ENCODE data around the gene DERL3. TPM values are rescaled to one million over a fixed set of nuclear protein-coding genes. Genes with fewer than 3 reads are reported as not detected.

The DERL3 gene
- polyA plus RNA-seq, 1 donor (not counting 4 experiments of a cell fraction or from before 2014, with no cell fraction given): 0.05 TPM

DNA sequence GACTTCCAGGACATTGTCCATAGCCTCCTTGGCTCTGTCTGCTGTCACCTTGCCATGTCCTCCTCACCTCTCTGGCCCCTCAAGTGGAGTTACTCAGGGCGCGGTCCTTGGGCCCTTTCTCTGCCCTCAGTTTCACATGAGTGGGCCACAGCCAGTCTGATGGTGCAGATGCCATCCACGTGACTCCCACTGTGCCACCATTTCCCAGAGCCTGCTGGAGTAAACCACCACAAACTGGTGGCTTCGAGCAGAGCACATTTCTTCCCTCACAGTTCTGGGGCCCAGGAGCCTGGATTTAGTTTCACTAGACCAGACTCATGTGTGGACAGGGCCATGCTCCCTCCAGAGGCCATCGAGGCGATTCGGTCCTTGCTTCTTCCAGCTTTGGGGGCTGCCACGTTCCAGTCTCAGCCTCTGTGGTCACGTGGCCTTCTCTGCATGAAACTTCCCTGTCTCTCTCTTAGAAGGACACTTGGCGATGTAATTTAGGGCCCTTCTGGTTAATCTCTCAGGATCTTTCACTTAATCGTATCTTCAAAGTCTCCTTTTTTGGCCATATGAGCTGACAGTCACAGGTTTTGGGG lies 37.5 kb downstream of the DERL3 start:
- dilution Hi-C loops (cut with MboI; ENCODE audit: extremely low pct_ligation_motif_present, low sequenced_read_pairs): no loop called here
- Histone ChIP-seq H3K9me3 (ENCODE audit: control insufficient read depth, low read depth, low read length) (no peaks in the 10 kb centered on the region), H2AFZ (ENCODE audit: control insufficient read depth, low read length) (no peak overlapping the region)

DNA sequence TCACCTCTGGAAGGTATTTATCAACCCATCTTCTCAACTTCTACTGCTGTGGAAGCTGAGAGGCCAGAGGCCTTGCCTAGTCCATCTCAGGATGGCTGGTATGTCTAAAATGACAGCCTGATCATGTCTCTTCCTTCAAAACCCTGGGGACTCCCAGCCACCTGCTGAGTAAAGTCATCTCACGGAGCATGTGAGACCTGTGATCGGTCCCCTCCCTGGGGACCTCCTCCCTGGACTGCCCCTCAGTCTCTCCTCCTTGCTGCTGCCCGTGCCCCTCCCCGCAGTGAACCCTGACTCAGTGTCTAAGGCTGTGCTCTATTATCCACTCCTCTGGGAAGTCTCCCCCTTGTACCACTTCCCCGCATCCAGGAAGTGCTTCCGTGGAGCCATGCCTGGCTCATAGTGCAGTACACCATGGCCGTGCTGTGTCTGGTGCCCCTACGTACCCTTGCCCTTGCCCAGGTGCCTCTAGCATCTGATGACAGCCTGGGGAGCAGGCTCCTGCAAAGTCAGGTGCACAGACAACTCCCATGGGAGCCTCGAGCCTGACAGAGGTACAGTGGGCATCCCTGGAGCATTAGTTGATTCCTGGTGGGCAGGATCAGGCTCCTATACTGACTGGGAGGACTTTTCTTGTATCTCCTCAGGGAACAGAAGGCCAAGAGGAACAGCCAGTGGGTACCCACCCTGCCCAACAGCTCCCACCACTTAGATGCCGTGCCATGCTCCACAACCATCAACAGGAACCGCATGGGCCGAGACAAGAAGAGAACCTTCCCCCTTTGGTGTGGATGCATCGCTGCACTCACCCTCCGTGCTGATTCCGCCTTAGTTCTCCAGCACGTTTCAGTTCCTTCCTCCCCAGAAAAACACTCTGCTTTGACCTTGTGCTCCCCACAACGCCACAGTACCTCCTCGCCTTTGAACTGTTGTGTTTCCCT lies 38.2 kb downstream of the DERL3 start:
- Histone ChIP-seq H4K20me1 (ENCODE audit: control insufficient read depth, extremely low read depth, insufficient read depth, low read length) (no peaks in the 10 kb centered on the region), H3K4me3 (ENCODE audit: control insufficient read depth in 2 of 3, extremely low read depth in 1 of 3, insufficient read depth in 2 of 3, low read depth in 1 of 3, low read length in 3 of 3) (no peak overlapping the region), H3K4me2 (ENCODE audit: control insufficient read depth, extremely low read depth, insufficient read depth, low read depth, low read length) (no peak overlapping the region), H3K9me1 (ENCODE audit: control insufficient read depth, extremely low read depth, insufficient read depth, low read length) (no peaks in the 10 kb centered on the region), H3K9me3 (ENCODE audit: control insufficient read depth, low read depth, low read length) (no peaks in the 10 kb centered on the region), H3K9ac (ENCODE audit: control insufficient read depth, extremely low read depth, insufficient read depth, low read length) (no peak overlapping the region), H3K36me3 (ENCODE audit: control insufficient read depth in 2 of 2, extremely low read depth in 1 of 2, insufficient read depth in 2 of 2, low read length in 2 of 2) (peaks cover 42 to 44% of the 10 kb centered on the region in 2 experiments), H3K79me2 (ENCODE audit: control insufficient read depth, insufficient read depth, low read length) (no peaks in the 10 kb centered on the region), H2AFZ (ENCODE audit: control insufficient read depth, low read length) (no peak overlapping the region), H3K27me3 (ENCODE audit: control insufficient read depth, extremely low read depth, insufficient read depth, low read length) (no peaks in the 10 kb centered on the region), H3K27ac (ENCODE audit: control insufficient read depth, insufficient read depth, low read length) (no peak overlapping the region), H3K4me1 (ENCODE audit: control insufficient read depth, extremely low read depth, insufficient read depth, low read length) (no peaks in the 10 kb centered on the region)
- FAIRE-seq: no peak
- no peak for DNase-seq (ENCODE audit: low read depth, low spot score)
- no peak for TF ChIP-seq EZH2 (IDR thresholded peaks at IDR 0.05; ENCODE audit: low read length)
- TF ChIP-seq, protein P1, sequence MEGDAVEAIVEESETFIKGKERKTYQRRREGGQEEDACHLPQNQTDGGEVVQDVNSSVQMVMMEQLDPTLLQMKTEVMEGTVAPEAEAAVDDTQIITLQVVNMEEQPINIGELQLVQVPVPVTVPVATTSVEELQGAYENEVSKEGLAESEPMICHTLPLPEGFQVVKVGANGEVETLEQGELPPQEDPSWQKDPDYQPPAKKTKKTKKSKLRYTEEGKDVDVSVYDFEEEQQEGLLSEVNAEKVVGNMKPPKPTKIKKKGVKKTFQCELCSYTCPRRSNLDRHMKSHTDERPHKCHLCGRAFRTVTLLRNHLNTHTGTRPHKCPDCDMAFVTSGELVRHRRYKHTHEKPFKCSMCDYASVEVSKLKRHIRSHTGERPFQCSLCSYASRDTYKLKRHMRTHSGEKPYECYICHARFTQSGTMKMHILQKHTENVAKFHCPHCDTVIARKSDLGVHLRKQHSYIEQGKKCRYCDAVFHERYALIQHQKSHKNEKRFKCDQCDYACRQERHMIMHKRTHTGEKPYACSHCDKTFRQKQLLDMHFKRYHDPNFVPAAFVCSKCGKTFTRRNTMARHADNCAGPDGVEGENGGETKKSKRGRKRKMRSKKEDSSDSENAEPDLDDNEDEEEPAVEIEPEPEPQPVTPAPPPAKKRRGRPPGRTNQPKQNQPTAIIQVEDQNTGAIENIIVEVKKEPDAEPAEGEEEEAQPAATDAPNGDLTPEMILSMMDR (optimal IDR thresholded peaks at IDR 0.05 in 1 of 3, IDR thresholded peaks at IDR 0.05 in 1 of 3, conservative IDR thresholded peaks at IDR 0.05 in 1 of 3; ENCODE audit: extremely low read depth in 1 of 3, insufficient read depth in 2 of 3, low read length in 3 of 3): no peak
- dilution Hi-C loops (cut with MboI; ENCODE audit: extremely low pct_ligation_motif_present, low sequenced_read_pairs): no loop called here

More for the DNA sequence above, 37.5 kb downstream of the DERL3 start:
- Histone ChIP-seq H3K4me2 (ENCODE audit: control insufficient read depth, extremely low read depth, insufficient read depth, low read depth, low read length) (no peak overlapping the region), H3K79me2 (ENCODE audit: control insufficient read depth, insufficient read depth, low read length) (no peaks in the 10 kb centered on the region), H3K9ac (ENCODE audit: control insufficient read depth, extremely low read depth, insufficient read depth, low read length) (no peak overlapping the region), H3K4me3 (ENCODE audit: control insufficient read depth in 2 of 3, extremely low read depth in 1 of 3, insufficient read depth in 2 of 3, low read depth in 1 of 3, low read length in 3 of 3) (no peak overlapping the region), H3K9me1 (ENCODE audit: control insufficient read depth, extremely low read depth, insufficient read depth, low read length) (no peaks in the 10 kb centered on the region), H3K27me3 (ENCODE audit: control insufficient read depth, extremely low read depth, insufficient read depth, low read length) (no peaks in the 10 kb centered on the region), H4K20me1 (ENCODE audit: control insufficient read depth, extremely low read depth, insufficient read depth, low read length) (no peaks in the 10 kb centered on the region), H3K36me3 (ENCODE audit: control insufficient read depth in 2 of 2, extremely low read depth in 1 of 2, insufficient read depth in 2 of 2, low read length in 2 of 2) (peaks cover 45 to 46% of the 10 kb centered on the region in 2 experiments), H3K27ac (ENCODE audit: control insufficient read depth, insufficient read depth, low read length) (no peak overlapping the region), H3K4me1 (ENCODE audit: control insufficient read depth, extremely low read depth, insufficient read depth, low read length) (no peaks in the 10 kb centered on the region)
- DNase-seq (ENCODE audit: low read depth, low spot score) (no peak), FAIRE-seq (no peak)
- TF ChIP-seq EZH2 (IDR thresholded peaks at IDR 0.05; ENCODE audit: low read length): no peak
- TF ChIP-seq, protein P1 (optimal IDR thresholded peaks at IDR 0.05 in 1 of 3, IDR thresholded peaks at IDR 0.05 in 1 of 3, conservative IDR thresholded peaks at IDR 0.05 in 1 of 3; ENCODE audit: extremely low read depth in 1 of 3, insufficient read depth in 2 of 3, low read length in 3 of 3): no peak
